Naive B cell (primary cell): ENCODE measurements around the gene BCAR3. TPM values are rescaled to one million over a fixed set of nuclear protein-coding genes. Genes with fewer than 3 reads are reported as not detected.

Experiments
- ATAC-seq, 2 donors: fragments of 150-1000 bp; cut with Tn5 transposase; 2 replicates each; pipeline ENCODE4 v1.10.0; 2021; ENCODE audit warnings: low read depth in 2 of 2, mild to moderate bottlenecking in 2 of 2, moderate library complexity in 2 of 2
- DNase-seq: peaks from one replicate; pipeline ENCODE4 v3.0.0; 2022
- H3K27ac Mint-ChIP-seq, 6 donors: one replicate each; pipeline ENCODE4 v1.8.0; 2020 to 2022; ENCODE audit warnings: mild to moderate bottlenecking in 6 of 6, mixed read lengths in 6 of 6, moderate library complexity in 5 of 6, inconsistent platforms in 2 of 6
- H3K27me3 Mint-ChIP-seq, 3 donors: one replicate each; pipeline ENCODE4 v1.8.0; 2021 to 2022; ENCODE audit warnings: mixed read lengths in 3 of 3, mild to moderate bottlenecking in 1 of 3
- H3K36me3 Mint-ChIP-seq, 2 donors: one replicate each; pipeline ENCODE4 v1.8.0; 2020 to 2022; ENCODE audit warnings: mixed read lengths in 2 of 2, inconsistent platforms in 1 of 2, mild to moderate bottlenecking in 1 of 2
- H3K4me1 Mint-ChIP-seq, 3 donors: one replicate each; pipeline ENCODE4 v1.8.0; 2020 to 2022; ENCODE audit warnings: mixed read lengths in 3 of 3, inconsistent platforms in 1 of 3, mild to moderate bottlenecking in 1 of 3, moderate library complexity in 1 of 3
- H3K4me3 Mint-ChIP-seq, 8 donors: one replicate each; pipeline ENCODE4 v1.8.0; 2020 to 2022; ENCODE audit warnings: mild to moderate bottlenecking in 8 of 8, mixed read lengths in 8 of 8, moderate library complexity in 8 of 8, inconsistent platforms in 2 of 8
- H3K9me3 Mint-ChIP-seq, 7 donors: one replicate each; pipeline ENCODE4 v1.8.0; 2020 to 2022; ENCODE audit warnings: mixed read lengths in 7 of 7, mild to moderate bottlenecking in 5 of 7, inconsistent platforms in 2 of 7, moderate library complexity in 1 of 7
- polyA plus RNA-seq, 6 donors: library from polyadenylated mRNA; unstranded; fragments of 300-500 nt; fragmentation: Illumina TruSeq; gene quantifications; one replicate each; pipeline ENCODE4 v1.2.3, GENCODE V29; 2021; ENCODE audit warnings: low read depth in 6 of 6

The BCAR3 gene
- polyA plus RNA-seq, 6 donors from 2014 or later: 0.73 to 3.2 (median 1.7) TPM; not detected in 1

- Mint-ChIP-seq H3K27ac (no peak overlapping the region), H3K36me3 (peaks cover 0 to 7% of the 10 kb centered on the region in 2 donors), H3K27me3 (no peaks in the 10 kb centered on the region), H3K4me3 (no peak overlapping the region), H3K4me1 (peaks cover 11 to 22% (median 17%) of the 10 kb centered on the region in 3 donors), H3K9me3 (no peaks in the 10 kb centered on the region)
- ATAC-seq: no peak
- no peak for DNase-seq
Observed at GRCh38 chr1:93604411-93604810, 77.2 kb downstream of the BCAR3 start.

GRCh38 chr1:93603601-93604000 lies 78.0 kb downstream of the BCAR3 start:
- H3K9me3 Mint-ChIP-seq: no peaks in the 10 kb centered on the region
- ATAC-seq (no peak), DNase-seq (no peak)
- H3K27ac Mint-ChIP-seq: no peak overlapping the region
- no peaks in the 10 kb centered on the region for H3K27me3 Mint-ChIP-seq
- H3K4me1 Mint-ChIP-seq: peaks cover 8 to 22% (median 10%) of the 10 kb centered on the region in 3 donors
- peaks cover 0 to 7% of the 10 kb centered on the region in 2 donors for H3K36me3 Mint-ChIP-seq
- no peak overlapping the region for H3K4me3 Mint-ChIP-seq

DNA sequence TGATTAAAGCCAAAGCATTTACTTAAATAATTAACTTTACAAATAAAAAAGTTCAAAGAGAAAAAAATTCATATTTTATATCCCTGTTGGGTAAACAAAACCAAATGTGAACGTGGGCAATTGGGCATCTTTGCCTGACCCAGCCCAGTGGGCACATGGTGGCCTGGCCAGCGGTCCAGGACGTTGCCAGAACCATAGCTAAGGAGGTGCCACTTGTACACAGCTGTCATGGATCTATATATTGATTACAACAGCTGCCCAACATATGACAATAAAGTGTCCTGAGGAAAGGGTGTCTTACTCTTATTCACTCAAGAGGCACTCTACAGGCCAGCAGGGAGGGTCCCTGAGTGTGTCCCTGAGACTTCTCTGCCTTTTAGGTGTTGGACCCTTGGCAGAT lies 78.5 kb downstream of the BCAR3 start:
- Mint-ChIP-seq H3K4me1 (peaks cover 4 to 18% (median 7%) of the 10 kb centered on the region in 3 donors), H3K36me3 (peaks cover 0 to 7% of the 10 kb centered on the region in 2 donors), H3K27me3 (no peaks in the 10 kb centered on the region), H3K27ac (no peak overlapping the region), H3K4me3 (no peak overlapping the region), H3K9me3 (no peaks in the 10 kb centered on the region)
- no peak for DNase-seq
- ATAC-seq: no peak

- H3K4me3 Mint-ChIP-seq: no peak overlapping the region
- no peak for DNase-seq
- no peaks in the 10 kb centered on the region for H3K9me3 Mint-ChIP-seq
- H3K36me3 Mint-ChIP-seq: peaks cover 0 to 7% of the 10 kb centered on the region in 2 donors
- no peak for ATAC-seq
- peaks cover 4 to 8% (median 4%) of the 10 kb centered on the region in 3 donors for H3K4me1 Mint-ChIP-seq
- H3K27me3 Mint-ChIP-seq: no peaks in the 10 kb centered on the region
- H3K27ac Mint-ChIP-seq: no peak overlapping the region
Observed at GRCh38 chr1:93602101-93602500, 79.5 kb downstream of the BCAR3 start.

DNA sequence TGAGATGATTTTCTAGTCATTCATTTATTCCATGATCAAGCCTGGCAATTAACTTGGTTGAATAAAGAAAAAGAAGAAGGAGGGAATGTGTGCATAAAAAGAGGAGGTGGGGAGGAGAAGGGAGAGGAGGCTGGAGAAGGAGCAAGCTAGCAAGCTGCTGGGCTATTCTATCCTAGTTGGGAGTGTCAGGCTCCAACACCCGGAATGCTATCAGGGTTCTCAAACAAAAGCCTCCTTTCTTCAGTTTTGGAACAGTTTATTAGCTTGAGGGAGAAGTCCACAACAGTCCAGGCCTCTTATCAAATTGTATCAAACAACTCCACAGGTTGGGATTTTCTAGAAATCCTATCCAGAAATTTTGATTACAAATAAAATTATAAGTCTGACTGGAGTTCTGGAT lies 80.0 kb downstream of the BCAR3 start:
- Mint-ChIP-seq H3K36me3 (peaks cover 0 to 7% of the 10 kb centered on the region in 2 donors), H3K9me3 (no peaks in the 10 kb centered on the region), H3K4me3 (no peak overlapping the region), H3K27ac (no peak overlapping the region), H3K4me1 (peaks cover 2 to 4% (median 3%) of the 10 kb centered on the region in 3 donors), H3K27me3 (no peaks in the 10 kb centered on the region)
- DNase-seq (no peak), ATAC-seq (no peak)

- no peak for DNase-seq
- Mint-ChIP-seq H3K27me3 (no peaks in the 10 kb centered on the region), H3K36me3 (peaks cover 0 to 7% of the 10 kb centered on the region in 2 donors), H3K9me3 (no peaks in the 10 kb centered on the region), H3K4me3 (no peak overlapping the region), H3K4me1 (no peaks in the 10 kb centered on the region), H3K27ac (no peak overlapping the region)
- ATAC-seq: no peak
Observed at GRCh38 chr1:93600663-93601062, 81.0 kb downstream of the BCAR3 start.

DNA sequence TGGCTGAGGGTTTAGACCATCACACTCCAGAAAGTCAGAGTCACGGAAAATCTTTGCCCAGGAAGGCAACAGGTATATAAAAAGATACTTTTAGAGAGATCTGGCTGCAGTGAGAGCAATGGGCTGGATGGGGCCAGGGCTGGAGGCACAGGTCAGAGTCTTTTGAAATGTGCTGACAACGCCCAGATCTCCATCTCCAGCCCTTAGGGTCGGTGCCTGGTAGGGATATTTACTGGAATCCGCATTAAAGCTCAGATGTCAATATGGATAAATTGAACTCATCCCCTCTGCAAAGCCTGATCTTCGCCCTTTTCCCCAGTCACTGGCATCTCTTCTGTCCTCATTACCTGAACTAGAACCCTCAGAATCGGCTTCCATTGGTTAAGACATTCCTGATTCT lies 82.2 kb downstream of the BCAR3 start:
- Mint-ChIP-seq H3K9me3 (no peaks in the 10 kb centered on the region), H3K27me3 (no peaks in the 10 kb centered on the region), H3K27ac (peak overlapping the region in 1 of 6 donors; percentile 43), H3K4me1 (no peaks in the 10 kb centered on the region), H3K4me3 (no peak overlapping the region), H3K36me3 (no peaks in the 10 kb centered on the region)
- no peak for DNase-seq
- no peak for ATAC-seq

GRCh38 chr1:93598861-93599439 lies 82.7 kb downstream of the BCAR3 start:
- no peaks in the 10 kb centered on the region for H3K36me3 Mint-ChIP-seq
- no peak for DNase-seq
- no peaks in the 10 kb centered on the region for H3K9me3 Mint-ChIP-seq
- H3K27me3 Mint-ChIP-seq: no peaks in the 10 kb centered on the region
- no peak overlapping the region for H3K4me3 Mint-ChIP-seq
- ATAC-seq: no peak
- H3K4me1 Mint-ChIP-seq: peaks cover 0 to 2% (median 0%) of the 10 kb centered on the region in 3 donors
- peak overlapping the region in 3 of 6 donors; percentile 43 to 94 (median 72) for H3K27ac Mint-ChIP-seq

DNA sequence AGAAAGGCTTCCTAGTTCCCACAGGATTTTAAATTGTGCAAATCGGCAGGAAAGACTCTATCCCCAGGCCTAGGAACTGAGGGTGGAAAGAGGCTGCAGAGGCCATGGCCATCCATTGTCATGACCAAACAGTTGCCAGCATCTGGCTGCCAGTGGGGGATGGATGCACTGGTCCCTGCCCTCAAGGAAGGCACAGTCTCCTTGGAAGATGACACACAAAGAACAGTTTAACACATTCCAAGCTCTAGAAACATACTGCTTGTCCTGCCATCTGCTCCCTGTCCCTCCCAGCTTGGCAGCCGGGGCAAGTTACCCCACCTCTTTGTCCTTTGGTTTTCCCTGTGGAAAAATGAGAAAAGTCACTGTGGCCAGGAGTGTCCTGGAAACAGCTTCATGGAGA lies 83.2 kb downstream of the BCAR3 start:
- Mint-ChIP-seq H3K27me3 (no peaks in the 10 kb centered on the region), H3K27ac (peak overlapping the region in 2 of 6 donors; percentile 72 to 94), H3K36me3 (no peaks in the 10 kb centered on the region), H3K4me1 (peaks cover 0 to 2% (median 0%) of the 10 kb centered on the region in 3 donors), H3K4me3 (no peak overlapping the region), H3K9me3 (no peaks in the 10 kb centered on the region)
- ATAC-seq: no peak
- DNase-seq: no peak

DNA sequence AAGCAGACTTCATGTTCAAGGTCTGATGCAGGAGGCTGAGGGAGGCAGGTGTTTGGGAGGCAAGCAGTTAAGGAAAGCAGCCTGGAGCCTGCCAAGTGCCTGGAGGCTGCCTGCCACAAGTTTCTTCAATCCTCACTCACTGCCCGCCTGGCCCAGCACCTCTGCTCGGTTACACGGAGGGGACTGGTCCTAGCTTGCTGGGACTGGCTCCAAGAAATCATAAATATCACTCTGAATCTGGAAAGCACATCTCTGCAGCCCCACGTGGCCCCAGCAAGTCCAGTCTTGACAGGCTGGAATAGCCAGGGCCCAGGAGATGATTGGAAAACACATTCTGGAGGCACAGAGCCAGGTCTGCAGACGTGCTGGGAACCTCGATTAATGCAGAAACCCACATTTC lies 83.9 kb downstream of the BCAR3 start:
- Mint-ChIP-seq H3K9me3 (no peaks in the 10 kb centered on the region), H3K27me3 (no peaks in the 10 kb centered on the region), H3K27ac (no peak overlapping the region), H3K4me3 (no peak overlapping the region), H3K4me1 (peaks cover 0 to 2% (median under 1%) of the 10 kb centered on the region in 3 donors), H3K36me3 (no peaks in the 10 kb centered on the region)
- DNase-seq (no peak), ATAC-seq (no peak)

- Mint-ChIP-seq H3K4me1 (peaks cover 11 to 14% (median 12%) of the 10 kb centered on the region in 3 donors), H3K27ac (peak overlapping the region in 1 of 6 donors; percentile 34), H3K4me3 (no peak overlapping the region), H3K36me3 (no peaks in the 10 kb centered on the region), H3K9me3 (no peaks in the 10 kb centered on the region), H3K27me3 (no peaks in the 10 kb centered on the region)
- ATAC-seq: no peak
- no peak for DNase-seq
Observed at GRCh38 chr1:93596329-93597089, 85.1 kb downstream of the BCAR3 start.

- Mint-ChIP-seq H3K9me3 (no peaks in the 10 kb centered on the region), H3K4me1 (peaks cover 13 to 17% (median 14%) of the 10 kb centered on the region in 3 donors), H3K27ac (no peak overlapping the region), H3K27me3 (no peaks in the 10 kb centered on the region), H3K36me3 (no peaks in the 10 kb centered on the region), H3K4me3 (no peak overlapping the region)
- DNase-seq (no peak), ATAC-seq (no peak)
Observed at GRCh38 chr1:93595743-93596142, 85.9 kb downstream of the BCAR3 start.

DNA sequence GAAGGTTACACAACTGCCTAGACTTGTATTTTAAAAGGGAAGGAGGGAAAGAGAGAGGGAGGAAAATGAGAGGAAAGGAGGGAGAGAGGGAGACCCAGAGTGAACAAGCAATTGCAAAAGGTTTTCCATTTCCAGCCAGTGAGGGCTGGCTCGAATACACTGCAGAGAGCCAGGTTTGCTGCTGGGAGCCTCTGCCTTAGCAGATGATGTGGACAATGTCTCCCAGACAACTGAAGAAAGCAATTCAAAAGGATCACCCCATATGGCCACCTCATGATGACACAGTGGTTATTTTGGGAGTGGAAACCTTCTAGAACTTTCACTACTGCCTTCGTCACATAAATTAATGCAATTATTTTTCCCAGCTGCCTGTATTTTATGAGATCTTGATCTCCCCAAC lies 86.4 kb downstream of the BCAR3 start:
- no peaks in the 10 kb centered on the region for H3K27me3 Mint-ChIP-seq
- H3K9me3 Mint-ChIP-seq: no peaks in the 10 kb centered on the region
- peaks cover 14 to 17% (median 15%) of the 10 kb centered on the region in 3 donors for H3K4me1 Mint-ChIP-seq

DNA sequence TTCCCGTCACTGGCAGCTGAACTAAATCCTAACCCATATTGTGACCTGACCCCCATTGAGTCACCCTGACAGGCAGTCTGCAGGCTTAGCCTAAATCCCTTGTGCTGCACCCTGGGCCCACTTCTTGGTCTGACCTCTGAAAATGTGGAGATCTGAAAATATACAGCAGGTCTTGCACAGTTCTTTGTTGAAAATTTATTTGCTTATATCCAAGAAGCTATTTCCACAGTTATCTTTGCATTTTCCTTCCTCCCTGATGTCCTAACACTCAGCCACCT lies 87.1 kb downstream of the BCAR3 start:
- H3K27ac Mint-ChIP-seq: peak overlapping the region in 2 of 6 donors; percentile 10 to 57
- DNase-seq (no peak), ATAC-seq (no peak)
- H3K4me1 Mint-ChIP-seq: peaks cover 15 to 17% (median 16%) of the 10 kb centered on the region in 3 donors
- H3K36me3 Mint-ChIP-seq: peaks cover 0 to 2% of the 10 kb centered on the region in 2 donors
- H3K4me3 Mint-ChIP-seq: no peak overlapping the region
- H3K9me3 Mint-ChIP-seq: no peaks in the 10 kb centered on the region
- H3K27me3 Mint-ChIP-seq: no peaks in the 10 kb centered on the region

More for the DNA sequence above, 86.4 kb downstream of the BCAR3 start:
- DNase-seq (no peak), ATAC-seq (no peak)
- no peaks in the 10 kb centered on the region for H3K36me3 Mint-ChIP-seq
- H3K4me3 Mint-ChIP-seq: no peak overlapping the region
- H3K27ac Mint-ChIP-seq: peak overlapping the region in 3 of 6 donors; percentile 6 to 93 (median 48)
